Measurements from ENCODE around the gene TMEM52B. TPM values are rescaled to one million over a fixed set of nuclear protein-coding genes. Genes with fewer than 3 reads are reported as not detected.

Gene TMEM52B
- total RNA-seq, 1 experiment from 2014 or later = 46.0 TPM

DNA sequence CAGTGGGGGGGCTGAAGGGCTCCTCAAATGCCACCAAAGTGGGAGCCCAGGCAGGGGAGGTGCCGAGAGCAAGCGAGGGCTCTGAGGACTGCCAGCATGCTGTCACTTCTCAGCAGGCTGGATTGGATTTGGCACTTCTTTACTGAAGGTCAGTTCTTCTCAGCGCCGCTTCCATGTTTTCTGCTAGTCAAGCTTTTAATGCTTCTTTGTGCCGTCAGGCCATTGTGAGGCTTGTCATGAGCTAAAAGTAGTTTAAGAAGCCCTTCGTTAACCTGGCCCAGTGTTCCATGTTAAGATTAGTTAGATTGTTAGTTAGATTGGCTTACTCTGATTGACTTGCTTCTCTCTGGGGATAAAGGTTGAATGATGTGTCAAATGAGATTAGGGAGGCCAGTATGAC lies 47.3 kb downstream of the TMEM52B start:
- BruUV-seq (replicated peaks) = no TSS peak
- POLR2A ChIA-PET = no interaction called here
- H3K9me3 ChIP-seq = no peaks in the 10 kb centered on the region
- H3K27me3 ChIP-seq (replicated peaks; ENCODE audit: control insufficient read depth, insufficient read depth, low read length) = no peaks in the 10 kb centered on the region
- H3K4me3 Mint-ChIP-seq (ENCODE audit: unreplicated experiment) = no peak overlapping the region
- no peak for DNase-seq
- peaks cover 18% of the 10 kb centered on the region for H3K36me3 Mint-ChIP-seq (ENCODE audit: insufficient read depth, unreplicated experiment)
- H3K4me3 ChIP-seq (ENCODE audit: low read depth, low read length) = no peak overlapping the region
- no peaks in the 10 kb centered on the region for H3K4me1 ChIP-seq
- intact Hi-C loops (cut with micrococcal nuclease; ENCODE audit: unreplicated experiment) = no loop called here
- H3K9me3 Mint-ChIP-seq (ENCODE audit: unreplicated experiment) = no peaks in the 10 kb centered on the region
- TF ChIP-seq CTCF (IDR thresholded peaks at IDR 0.05; ENCODE audit: insufficient read depth in 1 of 2, low read depth in 1 of 2, low read length in 1 of 2, severe bottlenecking in 1 of 2, unreplicated experiment in 1 of 2) = no peak
- CTCF ChIA-PET = interaction anchor here (0.6 kb wide), 1 partner anchor 14 kb away, joined by 3 read pairs; the partner anchor contains the start of gene GABARAPL1
- no peaks in the 10 kb centered on the region for H3K27me3 Mint-ChIP-seq (ENCODE audit: insufficient read depth, unreplicated experiment)
- H3K4me1 Mint-ChIP-seq (ENCODE audit: low read depth, unreplicated experiment) = no peaks in the 10 kb centered on the region
- no peaks in the 10 kb centered on the region for H3K36me3 ChIP-seq (ENCODE audit: control insufficient read depth, insufficient read depth, low read length)
- H3K27ac Mint-ChIP-seq (ENCODE audit: unreplicated experiment) = no peak overlapping the region

DNA sequence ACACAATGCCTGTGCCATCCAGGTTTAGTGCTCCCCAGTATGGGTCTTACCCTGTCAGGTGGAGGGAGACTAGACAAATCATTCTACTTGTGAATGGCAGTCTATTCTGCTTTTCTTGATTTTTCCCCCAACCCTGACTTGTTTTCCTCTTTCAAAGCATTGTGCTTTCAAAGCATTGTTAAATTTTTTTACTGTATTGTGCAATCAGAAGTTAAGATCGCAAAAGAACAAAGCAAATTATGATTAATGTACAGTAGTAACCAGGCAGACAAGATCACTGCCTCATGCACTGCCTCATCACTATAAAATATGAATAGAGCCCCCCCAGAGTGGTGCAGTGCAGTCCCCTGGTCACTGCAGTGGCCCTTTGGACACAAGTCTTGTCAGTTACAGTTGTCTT lies 47.9 kb downstream of the TMEM52B start:
- H3K27me3 Mint-ChIP-seq (ENCODE audit: insufficient read depth, unreplicated experiment) = no peaks in the 10 kb centered on the region
- Histone ChIP-seq H3K36me3 (ENCODE audit: control insufficient read depth, insufficient read depth, low read length) (no peaks in the 10 kb centered on the region), H3K4me3 (ENCODE audit: low read depth, low read length) (no peak overlapping the region), H3K27me3 (replicated peaks; ENCODE audit: control insufficient read depth, insufficient read depth, low read length) (no peaks in the 10 kb centered on the region), H3K9me3 (no peaks in the 10 kb centered on the region), H3K4me1 (no peaks in the 10 kb centered on the region)
- no TSS peak for BruUV-seq (replicated peaks)
- H3K36me3 Mint-ChIP-seq (ENCODE audit: insufficient read depth, unreplicated experiment) = peaks cover 12% of the 10 kb centered on the region
- no peak overlapping the region for H3K27ac Mint-ChIP-seq (ENCODE audit: unreplicated experiment)
- no peak for DNase-seq
- H3K4me3 Mint-ChIP-seq (ENCODE audit: unreplicated experiment) = no peak overlapping the region
- CTCF ChIA-PET = no interaction called here
- no peaks in the 10 kb centered on the region for H3K4me1 Mint-ChIP-seq (ENCODE audit: low read depth, unreplicated experiment)
- intact Hi-C loops (cut with micrococcal nuclease; ENCODE audit: unreplicated experiment) = no loop called here
- no peaks in the 10 kb centered on the region for H3K9me3 Mint-ChIP-seq (ENCODE audit: unreplicated experiment)
- POLR2A ChIA-PET = no interaction called here
- TF ChIP-seq CTCF (IDR thresholded peaks at IDR 0.05; ENCODE audit: insufficient read depth in 1 of 2, low read depth in 1 of 2, low read length in 1 of 2, severe bottlenecking in 1 of 2, unreplicated experiment in 1 of 2) = no peak

DNA sequence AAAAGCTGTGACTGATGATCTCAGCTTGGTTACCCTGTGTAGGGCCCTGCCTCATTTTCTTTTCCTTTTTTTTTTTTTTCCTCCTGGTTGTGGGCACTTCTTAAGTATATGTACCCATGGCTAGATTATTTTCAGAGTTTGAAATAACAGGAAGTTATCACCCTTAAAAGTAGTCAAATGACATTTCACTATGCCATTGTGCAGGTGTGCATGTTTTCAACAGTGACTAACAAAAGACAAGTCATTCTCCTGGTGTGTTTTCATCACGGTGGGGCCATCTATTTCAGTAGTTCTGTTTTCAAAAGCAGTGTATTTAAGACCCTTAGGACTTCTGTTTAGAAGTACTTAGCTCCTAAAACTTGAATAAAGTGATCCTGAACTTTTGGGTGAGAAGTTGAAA lies 48.8 kb downstream of the TMEM52B start:
- no peaks in the 10 kb centered on the region for H3K27me3 ChIP-seq (replicated peaks; ENCODE audit: control insufficient read depth, insufficient read depth, low read length)
- no TSS peak for BruUV-seq (replicated peaks)
- H3K9me3 ChIP-seq = no peaks in the 10 kb centered on the region
- no peak overlapping the region for H3K4me3 ChIP-seq (ENCODE audit: low read depth, low read length)
- no peak overlapping the region for H3K4me3 Mint-ChIP-seq (ENCODE audit: unreplicated experiment)
- DNase-seq = no peak
- H3K36me3 Mint-ChIP-seq (ENCODE audit: insufficient read depth, unreplicated experiment) = peaks cover 3% of the 10 kb centered on the region
- H3K27ac Mint-ChIP-seq (ENCODE audit: unreplicated experiment) = no peak overlapping the region
- H3K36me3 ChIP-seq (ENCODE audit: control insufficient read depth, insufficient read depth, low read length) = no peaks in the 10 kb centered on the region
- no peaks in the 10 kb centered on the region for H3K9me3 Mint-ChIP-seq (ENCODE audit: unreplicated experiment)
- no peaks in the 10 kb centered on the region for H3K4me1 ChIP-seq
- TF ChIP-seq CTCF (IDR thresholded peaks at IDR 0.05; ENCODE audit: insufficient read depth in 1 of 2, low read depth in 1 of 2, low read length in 1 of 2, severe bottlenecking in 1 of 2, unreplicated experiment in 1 of 2) = no peak
- intact Hi-C loops (cut with micrococcal nuclease; ENCODE audit: unreplicated experiment) = no loop called here
- no peaks in the 10 kb centered on the region for H3K27me3 Mint-ChIP-seq (ENCODE audit: insufficient read depth, unreplicated experiment)
- POLR2A ChIA-PET = no interaction called here
- CTCF ChIA-PET = no interaction called here
- no peaks in the 10 kb centered on the region for H3K4me1 Mint-ChIP-seq (ENCODE audit: low read depth, unreplicated experiment)

Data from Caco-2 (cell line).